ENCODE results near the gene TMEM129.
A peak's percentile ranks its signal among the peaks of the same experiment; 100 is the strongest.

Gene TMEM129

GRCh38 chr4:1758306-1759121 lies 37.4 kb upstream of the TMEM129 start:
- DNase-seq (ENCODE audit: low read depth), result no peak

- DNase-seq (ENCODE audit: low read depth), result no peak
Observed at GRCh38 chr4:1757836-1758235, 36.7 kb upstream of the TMEM129 start.

- DNase-seq (ENCODE audit: low read depth), result no peak
Observed at GRCh38 chr4:1756893-1757779, 36.0 kb upstream of the TMEM129 start.

- no peak for DNase-seq (ENCODE audit: low read depth)
Observed at GRCh38 chr4:1756079-1756478, 35.0 kb upstream of the TMEM129 start.

- no peak for DNase-seq (ENCODE audit: low read depth)
Observed at GRCh38 chr4:1755297-1755696, 34.2 kb upstream of the TMEM129 start.

GRCh38 chr4:1754336-1754735 lies 33.2 kb upstream of the TMEM129 start:
- no peak for DNase-seq (ENCODE audit: low read depth)

- DNase-seq (ENCODE audit: low read depth), result no peak
Observed at GRCh38 chr4:1753697-1754311, 32.7 kb upstream of the TMEM129 start.

- DNase-seq (ENCODE audit: low read depth), result no peak
Observed at GRCh38 chr4:1753294-1753696, 32.2 kb upstream of the TMEM129 start.

GRCh38 chr4:1752284-1753041 lies 31.3 kb upstream of the TMEM129 start:
- no peak for DNase-seq (ENCODE audit: low read depth)

GRCh38 chr4:1751919-1752283 lies 30.8 kb upstream of the TMEM129 start:
- DNase-seq (ENCODE audit: low read depth), result no peak

- DNase-seq (ENCODE audit: low read depth), result no peak
Observed at GRCh38 chr4:1751155-1751918, 30.2 kb upstream of the TMEM129 start.

GRCh38 chr4:1750381-1751154 lies 29.4 kb upstream of the TMEM129 start:
- DNase-seq (ENCODE audit: low read depth), result no peak

GRCh38 chr4:1749826-1750225 lies 28.7 kb upstream of the TMEM129 start:
- no peak for DNase-seq (ENCODE audit: low read depth)

- DNase-seq (ENCODE audit: low read depth), result no peak
Observed at GRCh38 chr4:1749370-1749769, 28.2 kb upstream of the TMEM129 start.

- peak; percentile 62 for DNase-seq (ENCODE audit: low read depth)
Observed at GRCh38 chr4:1748465-1748995, 27.4 kb upstream of the TMEM129 start.

GRCh38 chr4:1747603-1747967 lies 26.5 kb upstream of the TMEM129 start:
- DNase-seq (ENCODE audit: low read depth), result no peak

- no peak for DNase-seq (ENCODE audit: low read depth)
Observed at GRCh38 chr4:1746919-1747602, 25.9 kb upstream of the TMEM129 start.

GRCh38 chr4:1746265-1746691 lies 25.2 kb upstream of the TMEM129 start:
- DNase-seq (ENCODE audit: low read depth), result peak; percentile 59

GRCh38 chr4:1745697-1746096 lies 24.6 kb upstream of the TMEM129 start:
- no peak for DNase-seq (ENCODE audit: low read depth)

- no peak for DNase-seq (ENCODE audit: low read depth)
Observed at GRCh38 chr4:1745165-1745564, 24.0 kb upstream of the TMEM129 start.

Data from stimulated activated CD8-positive, alpha-beta memory T cell treated with anti-CD3 and anti-CD28 coated beads, Interleukin-12 subunit alpha, Interleukin-12 subunit beta, amount 100 ng/mL, for 1 hour (primary cell).